ENCODE measurements around the gene HOXC6. TPM values are rescaled to one million over a fixed set of nuclear protein-coding genes. Genes with fewer than 3 reads are reported as not detected.

HOXC6 gene
- polyA plus RNA-seq, 3 donors, result not detected

GRCh38 chr12:54065677-54066076, 37.4 kb downstream of the HOXC6 start:
- no peak overlapping the region for H3K9ac ChIP-seq (ENCODE audit: insufficient read depth, low read length, poor library complexity, severe bottlenecking)
- peaks cover 54 to 61% of the 10 kb centered on the region in 2 donors for H3K27me3 ChIP-seq (ENCODE audit: control insufficient read depth in 2 of 2, insufficient read depth in 2 of 2, low read length in 2 of 2)
- H3K9me3 Mint-ChIP-seq, result peaks cover 0 to 6% (median 0%) of the 10 kb centered on the region in 7 donors
- no peaks in the 10 kb centered on the region for H3K4me1 Mint-ChIP-seq
- H3K4me3 ChIP-seq (replicated peaks in 1 of 3; ENCODE audit: low read depth in 2 of 3, low read length in 3 of 3), result no peak overlapping the region
- no peaks in the 10 kb centered on the region for H3K4me1 ChIP-seq (ENCODE audit: control insufficient read depth in 1 of 2, insufficient read depth in 2 of 2, low read length in 2 of 2)
- H3K27me3 Mint-ChIP-seq (ENCODE audit: low read depth in 3 of 3), result peaks cover 61 to 65% (median 64%) of the 10 kb centered on the region in 3 donors
- no peak for DNase-seq
- H4K20me1 ChIP-seq (ENCODE audit: insufficient read depth, low read length), result no peaks in the 10 kb centered on the region
- no peaks in the 10 kb centered on the region for H3K36me3 Mint-ChIP-seq
- H3K27ac ChIP-seq (ENCODE audit: low read depth in 1 of 2, low read length in 2 of 2), result no peak overlapping the region
- H3K79me2 ChIP-seq (ENCODE audit: insufficient read depth, low read length), result no peaks in the 10 kb centered on the region
- no peak overlapping the region for H3K27ac Mint-ChIP-seq
- no peak overlapping the region for H2AFZ ChIP-seq (ENCODE audit: insufficient read depth, low read depth, low read length, poor library complexity, severe bottlenecking)
- H3K4me2 ChIP-seq (replicated peaks; ENCODE audit: extremely low read depth, low read length, poor library complexity, severe bottlenecking), result no peak overlapping the region
- TF ChIP-seq CTCF (IDR thresholded peaks at IDR 0.05), result no peak
- H3K4me3 Mint-ChIP-seq, result peak overlapping the region in 1 of 2 donors; percentile 1
- H3K9me3 ChIP-seq (replicated peaks in 1 of 2; ENCODE audit: control insufficient read depth in 1 of 2, insufficient read depth in 1 of 2, low read length in 2 of 2), result no peaks in the 10 kb centered on the region
- intact Hi-C loops (cut with micrococcal nuclease), result no loop called here
- no peaks in the 10 kb centered on the region for H3K36me3 ChIP-seq (replicated peaks in 1 of 2; ENCODE audit: control insufficient read depth in 1 of 2, insufficient read depth in 2 of 2, low read length in 2 of 2)

- Histone ChIP-seq H3K4me1 (ENCODE audit: control insufficient read depth in 1 of 2, insufficient read depth in 2 of 2, low read length in 2 of 2) (no peaks in the 10 kb centered on the region), H3K4me3 (replicated peaks in 1 of 3; ENCODE audit: low read depth in 2 of 3, low read length in 3 of 3) (no peak overlapping the region), H3K9me3 (replicated peaks in 1 of 2; ENCODE audit: control insufficient read depth in 1 of 2, insufficient read depth in 1 of 2, low read length in 2 of 2) (no peaks in the 10 kb centered on the region), H3K9ac (ENCODE audit: insufficient read depth, low read length, poor library complexity, severe bottlenecking) (no peak overlapping the region), H4K20me1 (ENCODE audit: insufficient read depth, low read length) (no peaks in the 10 kb centered on the region), H3K36me3 (replicated peaks in 1 of 2; ENCODE audit: control insufficient read depth in 1 of 2, insufficient read depth in 2 of 2, low read length in 2 of 2) (no peaks in the 10 kb centered on the region), H3K27me3 (ENCODE audit: control insufficient read depth in 2 of 2, insufficient read depth in 2 of 2, low read length in 2 of 2) (peaks cover 54 to 59% of the 10 kb centered on the region in 2 donors), H3K27ac (ENCODE audit: low read depth in 1 of 2, low read length in 2 of 2) (no peak overlapping the region), H3K4me2 (replicated peaks; ENCODE audit: extremely low read depth, low read length, poor library complexity, severe bottlenecking) (no peak overlapping the region), H3K79me2 (ENCODE audit: insufficient read depth, low read length) (no peaks in the 10 kb centered on the region), H2AFZ (ENCODE audit: insufficient read depth, low read depth, low read length, poor library complexity, severe bottlenecking) (no peak overlapping the region)
- Mint-ChIP-seq H3K27ac (no peak overlapping the region), H3K27me3 (ENCODE audit: low read depth in 3 of 3) (peaks cover 61 to 62% (median 61%) of the 10 kb centered on the region in 3 donors), H3K4me1 (no peaks in the 10 kb centered on the region), H3K36me3 (no peaks in the 10 kb centered on the region), H3K9me3 (peaks cover 0 to 3% (median 0%) of the 10 kb centered on the region in 7 donors), H3K4me3 (peak overlapping the region in 1 of 2 donors; percentile 7)
- intact Hi-C loops (cut with micrococcal nuclease), result no loop called here
- no peak for DNase-seq
- TF ChIP-seq CTCF (IDR thresholded peaks at IDR 0.05), result no peak
- no CpG with 5 or more reads among the region's 1 CpG for WGBS (ENCODE audit: insufficient coverage)
Measured at GRCh38 chr12:54066408-54066807, 38.2 kb downstream of the HOXC6 start.

Data from CD14-positive monocyte (primary cell).